ENCODE results near the gene CRYGC. TPM values are rescaled to one million over a fixed set of nuclear protein-coding genes. Genes with fewer than 3 reads are reported as not detected.
A peak's percentile ranks its signal among the peaks of the same experiment; 100 is the strongest.

Gene CRYGC
- total and polyA plus RNA-seq, 2 donors (not counting 1 experiment from before 2014, with no cell fraction given), result not detected

DNA sequence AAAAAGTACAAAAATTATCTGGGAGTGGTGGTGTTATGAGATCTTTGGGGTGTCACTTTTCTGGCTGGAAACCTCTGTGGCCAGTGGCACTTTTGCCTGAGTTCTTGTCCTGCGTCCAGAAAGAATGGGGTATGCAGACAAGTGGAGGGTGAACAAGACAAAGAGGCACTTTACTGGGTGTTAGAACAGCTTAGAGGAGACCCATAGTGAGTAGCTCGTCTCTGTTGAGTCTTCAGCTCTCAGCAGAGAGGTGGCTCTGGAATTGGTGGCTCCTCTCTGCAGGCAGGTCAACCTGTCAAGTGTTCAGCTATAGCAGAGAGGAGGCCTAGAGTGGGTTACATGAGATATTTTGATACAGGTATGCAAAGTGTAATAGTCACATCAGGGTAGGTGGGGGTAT is 31.4 kb downstream of the CRYGC start:
- no peak for TF ChIP-seq EZH2 (IDR thresholded peaks at IDR 0.05; ENCODE audit: low read length, missing control alignments)
- TF ChIP-seq, protein P1, sequence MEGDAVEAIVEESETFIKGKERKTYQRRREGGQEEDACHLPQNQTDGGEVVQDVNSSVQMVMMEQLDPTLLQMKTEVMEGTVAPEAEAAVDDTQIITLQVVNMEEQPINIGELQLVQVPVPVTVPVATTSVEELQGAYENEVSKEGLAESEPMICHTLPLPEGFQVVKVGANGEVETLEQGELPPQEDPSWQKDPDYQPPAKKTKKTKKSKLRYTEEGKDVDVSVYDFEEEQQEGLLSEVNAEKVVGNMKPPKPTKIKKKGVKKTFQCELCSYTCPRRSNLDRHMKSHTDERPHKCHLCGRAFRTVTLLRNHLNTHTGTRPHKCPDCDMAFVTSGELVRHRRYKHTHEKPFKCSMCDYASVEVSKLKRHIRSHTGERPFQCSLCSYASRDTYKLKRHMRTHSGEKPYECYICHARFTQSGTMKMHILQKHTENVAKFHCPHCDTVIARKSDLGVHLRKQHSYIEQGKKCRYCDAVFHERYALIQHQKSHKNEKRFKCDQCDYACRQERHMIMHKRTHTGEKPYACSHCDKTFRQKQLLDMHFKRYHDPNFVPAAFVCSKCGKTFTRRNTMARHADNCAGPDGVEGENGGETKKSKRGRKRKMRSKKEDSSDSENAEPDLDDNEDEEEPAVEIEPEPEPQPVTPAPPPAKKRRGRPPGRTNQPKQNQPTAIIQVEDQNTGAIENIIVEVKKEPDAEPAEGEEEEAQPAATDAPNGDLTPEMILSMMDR (conservative IDR thresholded peaks at IDR 0.05 in 1 of 2, IDR thresholded peaks at IDR 0.05 in 1 of 2; ENCODE audit: low read depth in 1 of 2, low read length in 2 of 2), result no peak
- H2AFZ ChIP-seq (ENCODE audit: low read length), result no peak overlapping the region
- H3K36me3 ChIP-seq (ENCODE audit: control insufficient read depth, insufficient read depth, low read length), result no peaks in the 10 kb centered on the region
- no peak overlapping the region for H3K4me2 ChIP-seq (ENCODE audit: extremely low read depth, insufficient read depth, low read length)
- no peak for DNase-seq (ENCODE audit: low read depth in 2 of 2)
- H3K79me2 ChIP-seq (ENCODE audit: control insufficient read depth, insufficient read depth, low read length), result no peaks in the 10 kb centered on the region
- H3K4me1 ChIP-seq (ENCODE audit: control insufficient read depth, extremely low read depth, insufficient read depth, low read length), result no peaks in the 10 kb centered on the region
- no peaks in the 10 kb centered on the region for H3K27me3 ChIP-seq (ENCODE audit: control insufficient read depth, insufficient read depth, low read length)
- no peak overlapping the region for H3K27ac ChIP-seq (ENCODE audit: insufficient read depth, low read length)
- no peaks in the 10 kb centered on the region for H4K20me1 ChIP-seq (ENCODE audit: control insufficient read depth, extremely low read depth, insufficient read depth, low read length)
- no peak overlapping the region for H3K9ac ChIP-seq (ENCODE audit: insufficient read depth, low read length)
- no peaks in the 10 kb centered on the region for H3K9me3 ChIP-seq (ENCODE audit: control insufficient read depth, insufficient read depth, low read depth, low read length)
- no peak overlapping the region for H3K4me3 ChIP-seq (replicated peaks in 1 of 4; ENCODE audit: control extremely low read depth in 1 of 4, insufficient read depth in 1 of 4, low read depth in 3 of 4, low read length in 4 of 4)

DNA sequence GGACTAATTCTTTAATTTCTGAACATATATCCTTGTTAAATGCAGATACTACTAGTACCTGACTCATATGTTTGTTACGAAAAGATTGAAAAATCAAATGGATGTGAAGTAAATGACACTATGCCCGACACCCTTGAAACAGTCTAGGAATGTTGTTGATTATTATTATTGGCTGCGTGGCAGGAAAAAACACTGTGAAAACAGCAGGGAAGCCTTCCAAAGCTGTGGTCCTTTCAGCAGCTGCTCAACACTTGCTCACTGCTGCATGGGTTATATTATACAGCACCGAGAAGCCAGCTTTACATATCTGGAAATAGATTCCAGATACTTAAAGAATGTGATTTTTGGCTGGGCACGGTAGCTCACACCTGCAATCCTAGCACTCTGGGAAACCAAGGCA is 31.8 kb downstream of the CRYGC start:
- Histone ChIP-seq H3K27ac (ENCODE audit: insufficient read depth, low read length) (no peak overlapping the region), H4K20me1 (ENCODE audit: control insufficient read depth, extremely low read depth, insufficient read depth, low read length) (no peaks in the 10 kb centered on the region), H3K4me3 (replicated peaks in 1 of 4; ENCODE audit: control extremely low read depth in 1 of 4, insufficient read depth in 1 of 4, low read depth in 3 of 4, low read length in 4 of 4) (no peak overlapping the region), H3K27me3 (ENCODE audit: control insufficient read depth, insufficient read depth, low read length) (no peaks in the 10 kb centered on the region), H3K9ac (ENCODE audit: insufficient read depth, low read length) (no peak overlapping the region), H3K4me2 (ENCODE audit: extremely low read depth, insufficient read depth, low read length) (no peak overlapping the region), H3K9me3 (ENCODE audit: control insufficient read depth, insufficient read depth, low read depth, low read length) (no peaks in the 10 kb centered on the region), H3K4me1 (ENCODE audit: control insufficient read depth, extremely low read depth, insufficient read depth, low read length) (no peaks in the 10 kb centered on the region), H3K79me2 (ENCODE audit: control insufficient read depth, insufficient read depth, low read length) (no peaks in the 10 kb centered on the region), H3K36me3 (ENCODE audit: control insufficient read depth, insufficient read depth, low read length) (no peaks in the 10 kb centered on the region), H2AFZ (ENCODE audit: low read length) (no peak overlapping the region)
- TF ChIP-seq EZH2 (IDR thresholded peaks at IDR 0.05; ENCODE audit: low read length, missing control alignments), result no peak
- TF ChIP-seq, protein P1 (conservative IDR thresholded peaks at IDR 0.05 in 1 of 2, IDR thresholded peaks at IDR 0.05 in 1 of 2; ENCODE audit: low read depth in 1 of 2, low read length in 2 of 2), result no peak
- DNase-seq (ENCODE audit: low read depth in 2 of 2), result peak in 1 of 2 donors; percentile 50

DNA sequence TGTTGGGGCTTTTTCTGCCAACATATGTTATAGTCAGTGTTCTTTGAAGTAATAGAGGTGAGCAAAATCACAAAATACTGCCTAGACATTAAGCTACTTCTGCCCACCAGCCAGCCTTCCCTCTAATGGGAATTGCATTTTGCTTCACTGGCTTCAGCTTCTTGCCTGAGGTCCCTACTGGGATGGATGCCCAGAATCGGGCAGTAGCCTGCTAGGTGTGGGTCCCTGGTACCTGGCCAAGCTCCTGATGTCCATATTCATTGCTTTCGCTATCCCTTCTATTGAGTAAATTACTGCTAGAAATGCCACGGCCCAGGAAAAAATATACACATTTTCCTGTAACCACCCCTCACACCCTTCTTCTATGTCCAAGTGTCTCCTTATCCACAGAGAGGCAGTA is 32.3 kb downstream of the CRYGC start:
- H3K4me2 ChIP-seq (ENCODE audit: extremely low read depth, insufficient read depth, low read length), result no peak overlapping the region
- H3K9ac ChIP-seq (ENCODE audit: insufficient read depth, low read length), result no peak overlapping the region
- H2AFZ ChIP-seq (ENCODE audit: low read length), result no peak overlapping the region
- no peaks in the 10 kb centered on the region for H4K20me1 ChIP-seq (ENCODE audit: control insufficient read depth, extremely low read depth, insufficient read depth, low read length)
- no peaks in the 10 kb centered on the region for H3K27me3 ChIP-seq (ENCODE audit: control insufficient read depth, insufficient read depth, low read length)
- H3K4me1 ChIP-seq (ENCODE audit: control insufficient read depth, extremely low read depth, insufficient read depth, low read length), result no peaks in the 10 kb centered on the region
- H3K9me3 ChIP-seq (ENCODE audit: control insufficient read depth, insufficient read depth, low read depth, low read length), result no peaks in the 10 kb centered on the region
- no peak overlapping the region for H3K4me3 ChIP-seq (replicated peaks in 1 of 4; ENCODE audit: control extremely low read depth in 1 of 4, insufficient read depth in 1 of 4, low read depth in 3 of 4, low read length in 4 of 4)
- no peak overlapping the region for H3K27ac ChIP-seq (ENCODE audit: insufficient read depth, low read length)
- no peaks in the 10 kb centered on the region for H3K36me3 ChIP-seq (ENCODE audit: control insufficient read depth, insufficient read depth, low read length)
- H3K79me2 ChIP-seq (ENCODE audit: control insufficient read depth, insufficient read depth, low read length), result no peaks in the 10 kb centered on the region
- no peak for TF ChIP-seq EZH2 (IDR thresholded peaks at IDR 0.05; ENCODE audit: low read length, missing control alignments)
- TF ChIP-seq, protein P1 (conservative IDR thresholded peaks at IDR 0.05 in 1 of 2, IDR thresholded peaks at IDR 0.05 in 1 of 2; ENCODE audit: low read depth in 1 of 2, low read length in 2 of 2), result no peak
- peak in 1 of 2 donors; percentile 2 for DNase-seq (ENCODE audit: low read depth in 2 of 2)

All from fibroblast of lung (primary cell).